ENCODE data around the gene CGNL1. TPM values are rescaled to one million over a fixed set of nuclear protein-coding genes. Genes with fewer than 3 reads are reported as not detected.

Gene CGNL1
- total RNA-seq, 4 donors from 2014 or later, result 1.6 to 3.3 (median 2.6) TPM

DNA sequence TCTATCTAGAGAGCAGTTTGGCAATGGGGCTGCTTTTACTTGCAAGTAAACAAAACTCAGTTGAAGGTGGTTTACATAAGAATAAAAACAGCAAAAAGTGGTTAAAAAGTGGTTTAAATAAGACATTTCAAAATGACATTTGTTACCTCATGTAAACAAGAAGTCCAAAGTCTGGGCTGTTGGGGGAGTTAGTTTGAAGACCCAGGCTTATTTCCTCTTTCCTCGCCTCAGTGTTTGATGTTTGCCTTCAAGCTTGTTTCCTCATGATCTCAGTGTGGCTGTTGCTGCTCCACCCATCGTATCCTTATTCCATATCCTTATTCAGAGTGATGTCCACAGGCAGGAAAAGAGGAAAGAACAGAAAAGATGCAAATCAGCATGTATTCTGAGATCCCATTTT, 15.2 kb downstream of the CGNL1 start:
- TF ChIP-seq, protein P1, sequence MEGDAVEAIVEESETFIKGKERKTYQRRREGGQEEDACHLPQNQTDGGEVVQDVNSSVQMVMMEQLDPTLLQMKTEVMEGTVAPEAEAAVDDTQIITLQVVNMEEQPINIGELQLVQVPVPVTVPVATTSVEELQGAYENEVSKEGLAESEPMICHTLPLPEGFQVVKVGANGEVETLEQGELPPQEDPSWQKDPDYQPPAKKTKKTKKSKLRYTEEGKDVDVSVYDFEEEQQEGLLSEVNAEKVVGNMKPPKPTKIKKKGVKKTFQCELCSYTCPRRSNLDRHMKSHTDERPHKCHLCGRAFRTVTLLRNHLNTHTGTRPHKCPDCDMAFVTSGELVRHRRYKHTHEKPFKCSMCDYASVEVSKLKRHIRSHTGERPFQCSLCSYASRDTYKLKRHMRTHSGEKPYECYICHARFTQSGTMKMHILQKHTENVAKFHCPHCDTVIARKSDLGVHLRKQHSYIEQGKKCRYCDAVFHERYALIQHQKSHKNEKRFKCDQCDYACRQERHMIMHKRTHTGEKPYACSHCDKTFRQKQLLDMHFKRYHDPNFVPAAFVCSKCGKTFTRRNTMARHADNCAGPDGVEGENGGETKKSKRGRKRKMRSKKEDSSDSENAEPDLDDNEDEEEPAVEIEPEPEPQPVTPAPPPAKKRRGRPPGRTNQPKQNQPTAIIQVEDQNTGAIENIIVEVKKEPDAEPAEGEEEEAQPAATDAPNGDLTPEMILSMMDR (IDR thresholded peaks at IDR 0.05; ENCODE audit: low read depth), result no peak

DNA sequence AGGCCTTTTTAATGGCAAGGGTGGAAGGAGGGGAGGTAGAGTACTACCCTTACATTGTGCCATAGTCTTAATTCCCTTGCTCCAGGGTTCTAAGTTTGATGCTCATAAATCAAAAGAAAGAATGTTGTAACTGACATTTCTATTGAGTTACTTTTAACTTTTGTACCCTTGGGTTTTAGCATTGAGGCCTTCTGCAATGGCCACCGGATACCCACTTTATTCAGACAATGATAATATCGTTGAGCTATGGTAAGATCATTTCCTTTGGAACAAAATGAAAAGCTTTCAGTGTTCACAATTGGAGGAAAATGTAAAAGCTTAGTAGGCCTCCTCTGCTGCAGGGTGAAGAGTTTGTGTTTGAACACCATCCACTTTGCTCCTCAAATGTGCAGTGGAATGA, 16.8 kb downstream of the CGNL1 start:
- TF ChIP-seq, protein P1 (IDR thresholded peaks at IDR 0.05; ENCODE audit: low read depth), result no peak

DNA sequence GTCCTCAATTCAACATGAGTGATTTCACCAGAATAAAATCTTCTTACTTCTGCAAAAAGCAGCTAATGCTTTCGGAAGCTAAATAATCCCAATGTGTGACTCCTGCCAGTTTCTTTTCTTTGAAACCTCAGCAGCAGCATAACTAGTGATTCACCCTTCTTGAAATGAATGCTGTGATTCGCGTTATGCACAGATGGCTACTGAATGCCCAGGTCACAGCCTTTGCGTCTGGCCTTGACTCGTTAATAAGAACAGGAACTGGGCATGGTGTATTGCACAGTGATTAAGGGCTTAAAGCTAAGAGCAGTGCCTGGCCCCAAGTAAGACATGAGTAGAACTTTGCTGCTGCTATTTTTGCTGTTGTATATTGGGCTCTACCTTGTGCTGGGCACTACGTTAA, 19.0 kb downstream of the CGNL1 start:
- TF ChIP-seq, protein P1 (IDR thresholded peaks at IDR 0.05; ENCODE audit: low read depth), result no peak

DNA sequence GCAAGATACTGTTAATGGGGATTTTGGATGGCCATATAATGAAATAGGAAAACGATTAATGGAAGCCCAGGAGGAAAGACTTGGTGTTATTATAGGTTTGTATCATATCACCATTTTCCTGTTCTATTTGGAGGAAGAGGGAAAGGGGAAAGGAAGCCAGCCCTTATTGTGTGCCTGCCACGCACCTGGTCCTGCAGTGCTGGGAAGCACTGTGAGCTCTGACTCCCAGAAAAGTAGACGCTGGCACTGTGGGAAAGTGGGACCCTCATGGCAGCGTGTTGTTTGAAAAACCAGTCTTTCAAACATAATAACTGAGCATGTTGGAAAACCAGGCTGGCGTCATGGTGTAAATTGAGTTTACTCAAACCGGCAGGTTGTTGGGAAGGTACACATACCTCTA, 22.0 kb downstream of the CGNL1 start:
- TF ChIP-seq, protein P1 (IDR thresholded peaks at IDR 0.05; ENCODE audit: low read depth), result no peak

DNA sequence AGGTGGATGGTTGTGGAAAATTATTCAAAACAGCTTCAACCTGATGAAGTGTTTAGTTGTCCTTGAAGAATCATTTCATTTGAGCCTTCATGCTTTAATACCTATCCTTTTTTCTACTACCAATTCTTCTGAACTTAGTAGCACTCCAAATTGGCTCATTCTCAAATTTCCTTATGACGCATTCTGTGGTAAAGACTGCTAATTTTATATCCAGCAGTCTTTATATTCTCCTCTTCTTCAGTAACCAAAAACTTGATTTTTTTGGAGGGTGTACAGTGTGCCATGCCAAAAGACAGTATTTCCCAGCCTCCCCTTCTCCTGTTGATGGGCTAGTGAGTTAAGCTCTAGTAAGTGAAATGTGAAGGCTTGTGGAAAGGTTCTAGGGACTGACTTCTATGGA, 25.2 kb downstream of the CGNL1 start:
- TF ChIP-seq, protein P1 (IDR thresholded peaks at IDR 0.05; ENCODE audit: low read depth), result no peak

DNA sequence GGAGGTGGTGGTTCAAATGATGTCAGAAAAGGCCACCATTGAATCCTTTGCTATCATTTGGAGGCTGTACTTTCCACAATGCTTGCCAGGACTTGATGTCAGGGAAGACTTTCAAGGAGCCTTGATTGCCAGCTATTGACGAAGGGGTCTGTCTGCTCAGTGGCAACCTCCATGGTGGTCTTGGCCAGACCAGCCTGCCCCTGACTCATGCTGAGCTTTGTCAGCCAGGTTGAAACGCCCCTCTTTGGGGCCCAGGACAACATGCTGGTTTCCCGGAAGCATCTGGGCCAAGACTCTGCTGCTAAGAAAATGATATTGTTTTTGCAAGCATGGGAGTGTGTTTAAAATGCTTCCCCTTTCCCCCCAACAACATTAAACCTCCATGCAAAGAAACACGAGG, 26.7 kb downstream of the CGNL1 start:
- TF ChIP-seq, protein P1 (IDR thresholded peaks at IDR 0.05; ENCODE audit: low read depth), result no peak

DNA sequence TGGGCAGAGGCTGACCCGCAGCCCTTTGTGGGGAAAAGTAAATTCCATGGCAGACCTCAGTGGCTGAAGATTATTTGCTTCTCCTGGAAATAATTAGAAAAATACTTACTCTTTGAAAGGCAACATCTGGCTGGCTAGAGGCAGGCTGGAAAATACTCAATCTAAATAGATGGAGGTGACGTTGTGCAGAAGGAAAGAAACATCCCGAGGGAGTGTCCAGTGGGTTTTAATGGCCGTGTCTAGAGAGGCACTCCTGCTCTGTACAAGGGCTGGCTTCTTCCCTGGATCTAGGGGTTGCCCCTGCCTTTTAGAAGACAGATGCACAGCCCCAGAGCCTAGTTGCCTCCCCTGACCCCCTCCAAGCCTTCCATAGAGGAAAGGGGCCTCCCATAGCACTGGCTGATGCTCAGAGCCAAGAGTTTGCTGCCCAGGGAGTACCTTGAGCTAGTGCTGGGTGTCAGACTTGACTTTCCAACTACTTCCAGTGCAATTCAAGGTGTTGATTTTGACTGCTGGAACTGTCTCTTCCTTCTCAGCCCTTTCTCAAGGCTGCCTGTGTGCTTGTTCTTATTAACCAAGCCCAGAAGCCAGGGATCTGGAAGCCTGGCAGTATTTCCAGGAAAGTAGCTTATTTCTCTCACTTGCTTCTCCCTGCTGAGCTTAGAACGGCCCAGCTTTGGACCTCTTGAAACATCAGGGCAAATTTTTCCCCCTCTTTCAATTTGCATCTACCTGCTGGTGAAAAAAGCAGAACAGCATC, 27.4 kb downstream of the CGNL1 start:
- TF ChIP-seq, protein P1 (IDR thresholded peaks at IDR 0.05; ENCODE audit: low read depth), result no peak
